GM18870 (cell line): ENCODE data around the gene VWA8.

Experiments used
- ATAC-seq: cut with Tn5 transposase; IDR thresholded peaks from one replicate; pipeline ENCODE4 v1.9.1; 2021; ENCODE audit warnings: moderate library complexity; ENCODE audit not compliant: unreplicated experiment

VWA8 gene

DNA sequence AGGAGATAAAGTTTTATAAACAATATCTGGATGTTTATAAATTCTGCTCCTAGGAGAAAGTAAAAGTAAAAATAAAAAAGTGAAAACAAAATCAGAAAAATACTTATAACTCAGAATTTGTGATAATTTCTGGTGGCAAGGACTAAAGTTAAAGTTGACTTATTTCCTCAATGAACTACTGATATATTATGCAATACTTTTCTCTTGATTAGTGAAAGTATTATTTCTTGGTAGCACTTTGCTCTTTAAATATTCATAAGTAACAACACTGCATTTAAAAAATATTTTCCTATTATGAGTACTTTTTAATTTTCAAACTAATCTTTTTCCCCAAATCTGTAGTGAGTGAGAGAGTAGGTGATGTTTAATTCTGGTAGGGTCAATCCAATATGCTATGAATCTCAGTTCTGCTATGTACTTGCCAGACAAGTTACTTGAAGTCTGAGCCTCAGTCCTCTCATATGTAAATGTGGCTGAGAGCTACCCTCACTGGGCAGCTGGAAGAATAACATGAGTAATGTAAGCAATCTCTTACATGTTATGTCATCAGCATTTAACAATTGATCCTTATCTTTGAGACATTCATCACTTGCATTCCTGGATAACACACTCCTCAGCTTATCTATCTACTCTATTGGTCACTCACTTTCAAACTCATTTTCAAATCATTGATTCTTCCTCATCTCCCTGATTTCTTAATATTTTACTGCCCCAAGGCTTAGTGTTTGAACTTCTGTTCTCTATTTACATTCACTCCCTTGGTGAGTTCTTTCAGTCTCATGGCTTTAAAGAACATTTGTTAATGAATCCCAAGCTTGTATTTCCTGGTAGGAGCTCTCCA, 264.5 kb downstream of the VWA8 start:
- no peak for ATAC-seq

DNA sequence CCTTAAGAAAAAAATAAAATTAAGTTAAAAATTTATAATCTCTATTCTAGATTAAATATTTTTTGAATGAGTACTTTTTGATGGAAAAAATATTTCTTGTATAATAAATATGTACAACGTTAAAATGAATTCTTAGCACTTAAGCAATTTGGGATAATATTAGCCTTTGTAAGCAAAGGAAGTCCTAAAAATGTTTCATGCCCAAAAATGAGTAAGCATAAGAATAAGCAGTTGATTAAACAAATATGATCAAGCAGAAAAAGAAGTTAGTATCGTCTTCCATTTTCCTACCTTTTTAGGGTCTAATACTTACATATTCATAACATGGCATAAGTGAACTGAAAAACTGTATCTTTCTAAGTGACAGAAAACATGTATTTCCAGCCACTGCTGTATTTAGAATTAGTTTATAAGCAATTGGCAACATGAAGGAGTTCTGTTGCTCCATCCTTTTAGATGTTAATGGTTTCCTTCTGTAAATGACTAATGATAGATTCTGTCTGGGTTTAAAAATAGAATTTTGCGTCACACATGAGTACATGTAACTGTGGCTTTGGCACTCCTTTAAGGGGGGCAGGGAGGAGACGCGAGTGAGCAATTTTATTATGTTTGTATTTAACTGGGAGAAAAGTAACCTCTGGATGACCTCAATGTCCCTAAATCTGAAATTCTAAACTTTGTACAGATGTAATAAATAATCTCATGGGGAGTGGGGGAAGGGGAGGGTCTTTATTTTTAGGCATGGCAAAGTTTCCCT, 266.2 kb downstream of the VWA8 start:
- no peak for ATAC-seq

DNA sequence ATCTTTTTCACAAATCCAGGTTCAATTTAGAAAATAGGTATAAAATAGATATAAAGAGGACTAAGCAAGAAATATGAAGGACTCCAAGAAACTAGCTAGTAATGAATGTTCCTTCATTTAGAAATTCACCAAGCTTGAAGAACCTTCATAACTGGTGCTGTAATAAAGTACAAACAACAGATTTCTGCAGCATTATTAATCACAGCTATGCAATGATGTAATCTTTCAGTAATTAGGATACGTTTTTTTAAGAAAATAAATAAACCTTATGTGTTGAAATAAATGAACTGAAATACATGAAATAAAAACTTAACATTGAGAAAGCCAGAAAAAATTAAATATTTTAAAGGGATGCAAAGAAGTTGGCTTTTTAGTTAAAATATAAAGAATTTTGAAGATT, 267.5 kb downstream of the VWA8 start:
- no peak for ATAC-seq

DNA sequence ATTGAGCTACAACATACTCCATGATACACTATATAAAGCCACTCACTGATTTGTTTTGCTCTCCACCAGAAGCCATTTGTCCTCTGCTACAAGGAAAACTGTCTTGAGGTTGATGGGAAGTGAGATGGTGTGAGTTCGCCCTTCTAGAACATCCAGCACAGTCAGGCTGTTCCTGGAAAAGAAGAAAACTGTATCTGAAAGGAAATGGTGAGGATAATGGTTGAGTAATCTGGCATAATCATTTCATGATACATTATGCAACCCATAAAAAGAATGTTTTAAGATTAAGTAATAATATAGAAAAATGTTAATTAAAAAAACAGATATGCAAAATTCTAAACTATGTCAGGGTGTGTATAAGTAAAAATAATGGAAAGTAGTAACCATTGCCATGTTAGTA, 269.6 kb downstream of the VWA8 start:
- no peak for ATAC-seq

DNA sequence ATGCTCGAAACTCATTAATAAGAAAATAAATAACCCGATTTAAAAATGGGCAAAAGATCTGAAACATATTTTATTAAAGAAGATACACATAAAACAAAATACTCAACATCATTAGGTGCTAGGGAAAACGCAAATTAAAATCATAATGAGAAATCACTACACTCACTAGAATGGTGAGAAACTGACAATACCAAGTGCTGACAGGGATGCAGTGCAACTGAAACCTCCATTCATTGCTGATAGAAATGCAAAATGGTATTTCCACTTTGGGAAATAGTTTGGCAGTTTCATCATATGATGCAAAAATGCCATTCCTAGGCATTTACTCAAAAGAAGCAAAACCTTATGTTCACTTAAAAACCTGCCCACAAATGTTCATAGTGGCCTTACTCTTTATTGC, 278.1 kb downstream of the VWA8 start:
- ATAC-seq, result no peak

DNA sequence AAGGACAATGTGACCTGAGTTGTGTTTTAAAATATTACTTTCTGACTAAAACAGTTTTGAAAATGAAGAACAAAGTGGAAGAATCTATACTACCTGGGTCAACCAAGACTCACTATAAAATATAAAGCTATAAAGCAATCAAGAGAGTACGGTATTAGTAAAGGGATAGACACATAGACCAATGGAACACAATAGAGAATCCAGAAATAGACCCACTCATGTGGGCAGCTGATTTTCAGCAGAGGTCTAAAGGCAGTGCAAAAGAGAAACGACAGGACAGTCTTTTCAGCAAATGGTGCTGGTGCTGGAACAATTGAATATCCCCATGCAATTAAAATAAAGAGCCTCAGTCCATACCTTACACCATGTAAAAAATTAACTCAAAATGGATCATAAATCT, 278.9 kb downstream of the VWA8 start:
- ATAC-seq, result no peak

DNA sequence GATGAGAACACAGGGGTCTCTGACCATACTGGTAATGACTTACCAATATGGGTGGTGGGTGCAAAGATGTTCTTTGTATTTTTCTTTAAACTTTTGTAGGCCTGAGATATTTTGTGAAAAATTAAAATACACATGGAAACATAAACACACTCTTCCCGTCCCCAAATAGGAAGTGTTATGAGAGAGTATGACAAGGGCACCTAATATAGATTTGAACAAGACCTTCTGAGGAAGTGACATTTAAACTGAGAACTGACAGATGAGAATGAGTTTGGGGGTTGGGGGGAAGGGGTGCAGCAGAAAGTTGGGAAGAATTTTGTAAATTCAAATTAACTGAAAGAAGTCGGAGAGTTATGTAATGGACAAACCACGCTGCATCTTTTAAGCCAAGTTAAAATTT, 279.3 kb downstream of the VWA8 start:
- no peak for ATAC-seq

DNA sequence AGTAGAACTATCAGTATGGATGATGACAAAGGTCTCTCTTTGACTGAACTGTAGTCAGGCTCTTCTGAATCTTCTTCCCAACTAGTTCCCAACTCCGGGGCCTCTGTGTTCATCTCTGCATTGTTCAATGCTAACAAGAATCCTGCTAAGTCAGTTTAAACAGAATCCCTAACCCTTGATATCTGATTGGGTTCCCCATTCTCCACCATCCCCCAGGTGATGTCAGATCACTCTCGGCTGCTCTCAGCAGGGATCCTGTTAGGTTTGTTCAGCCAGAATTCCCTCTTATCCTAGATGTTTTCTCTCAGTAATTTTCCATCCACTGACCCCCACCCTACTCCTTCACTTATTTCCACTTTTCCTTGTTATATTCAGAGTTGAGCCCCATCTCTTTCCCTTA, 280.0 kb downstream of the VWA8 start:
- ATAC-seq, result no peak

DNA sequence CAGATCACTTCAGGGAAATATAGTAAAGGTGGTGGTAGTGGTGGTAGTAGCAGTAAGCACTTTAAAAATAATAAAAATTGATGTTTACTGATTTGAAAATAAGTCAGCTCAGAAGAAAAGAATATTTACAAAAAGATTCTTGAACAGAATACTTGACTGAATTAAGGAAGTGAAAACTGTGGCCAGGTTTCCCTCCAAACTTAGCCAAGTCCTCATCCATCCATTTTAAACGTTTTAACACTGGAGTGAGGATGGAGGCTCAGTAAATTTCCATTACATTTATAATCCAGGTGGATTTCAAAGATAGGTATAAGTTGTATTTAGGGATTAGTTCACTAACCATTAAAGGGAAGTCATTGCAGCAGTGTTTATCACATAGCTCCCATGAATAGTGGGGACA, 282.1 kb downstream of the VWA8 start:
- no peak for ATAC-seq

DNA sequence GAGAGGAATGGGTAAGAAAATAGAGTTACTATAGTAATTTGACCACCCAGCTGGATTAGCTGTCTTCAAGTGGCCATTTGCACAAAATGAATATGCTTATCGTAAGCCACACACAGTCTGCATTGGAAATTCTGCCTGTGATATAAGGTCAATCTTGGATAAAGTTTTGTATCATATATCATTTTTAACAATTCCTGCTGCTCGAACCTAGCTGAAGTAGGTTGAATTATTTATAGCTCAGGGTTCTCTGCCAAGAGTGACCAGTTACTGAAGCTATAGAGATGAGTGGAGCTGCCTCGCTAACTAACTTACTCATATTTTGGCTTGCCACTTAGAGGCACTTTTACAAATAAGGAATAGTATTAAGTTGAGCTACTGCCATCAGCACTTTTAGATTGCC, 282.7 kb downstream of the VWA8 start:
- ATAC-seq, result no peak

DNA sequence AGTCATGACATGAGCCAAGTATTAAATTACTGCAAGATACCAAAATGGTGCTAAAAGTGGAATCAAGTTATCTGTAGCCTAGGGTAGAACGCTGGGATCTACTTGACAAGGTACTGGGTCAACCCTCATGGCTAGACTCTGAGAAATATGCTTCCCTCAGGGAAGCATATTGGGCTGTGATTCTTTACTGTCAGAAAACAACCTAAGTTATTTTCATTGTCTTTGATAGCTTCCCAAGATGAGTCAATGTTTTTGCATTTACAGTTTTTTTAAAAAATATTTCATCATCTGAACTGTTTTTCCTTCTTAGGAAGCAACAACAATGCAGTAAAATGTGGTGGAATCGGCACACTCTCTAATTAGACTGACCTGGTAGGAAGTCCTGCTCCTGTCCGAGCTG, 285.6 kb downstream of the VWA8 start:
- no peak for ATAC-seq

DNA sequence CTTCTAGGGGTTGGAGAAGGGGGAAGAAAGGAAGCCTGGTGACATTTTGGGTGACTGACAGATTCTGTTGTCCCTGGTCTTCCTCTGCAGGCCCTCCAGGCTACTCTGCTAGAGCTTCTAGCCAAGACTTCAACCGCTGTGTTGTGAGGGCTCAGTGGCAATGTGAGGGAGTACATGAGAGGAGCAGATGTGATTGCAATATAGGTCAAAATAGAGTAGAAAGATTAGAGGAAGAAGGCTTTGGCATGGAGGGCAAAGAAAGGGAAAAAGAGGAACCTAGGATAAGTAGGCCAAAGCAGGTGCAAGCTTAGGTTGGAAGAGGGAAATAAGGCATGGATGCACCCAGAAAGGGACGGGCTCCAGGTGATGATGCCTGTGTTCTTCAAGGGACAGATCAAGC, 286.7 kb downstream of the VWA8 start:
- ATAC-seq, result no peak

DNA sequence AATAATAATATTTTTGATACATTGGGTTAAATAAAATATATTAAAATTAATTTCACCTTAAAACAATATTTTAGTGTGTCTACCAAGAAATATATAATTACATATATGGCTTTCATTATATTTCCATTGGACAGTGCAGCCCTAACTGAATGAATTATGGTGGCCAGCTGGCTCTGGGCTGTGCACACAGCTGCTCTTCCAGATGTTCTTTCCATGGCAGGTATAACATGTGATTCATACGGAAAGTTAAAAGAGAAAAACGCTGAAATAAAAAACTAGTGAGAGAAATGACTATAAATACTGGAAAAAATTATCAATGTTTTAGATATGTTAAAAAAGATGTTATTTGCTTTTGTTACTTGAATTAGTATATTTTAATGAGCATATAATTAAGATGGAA, 287.3 kb downstream of the VWA8 start:
- no peak for ATAC-seq

DNA sequence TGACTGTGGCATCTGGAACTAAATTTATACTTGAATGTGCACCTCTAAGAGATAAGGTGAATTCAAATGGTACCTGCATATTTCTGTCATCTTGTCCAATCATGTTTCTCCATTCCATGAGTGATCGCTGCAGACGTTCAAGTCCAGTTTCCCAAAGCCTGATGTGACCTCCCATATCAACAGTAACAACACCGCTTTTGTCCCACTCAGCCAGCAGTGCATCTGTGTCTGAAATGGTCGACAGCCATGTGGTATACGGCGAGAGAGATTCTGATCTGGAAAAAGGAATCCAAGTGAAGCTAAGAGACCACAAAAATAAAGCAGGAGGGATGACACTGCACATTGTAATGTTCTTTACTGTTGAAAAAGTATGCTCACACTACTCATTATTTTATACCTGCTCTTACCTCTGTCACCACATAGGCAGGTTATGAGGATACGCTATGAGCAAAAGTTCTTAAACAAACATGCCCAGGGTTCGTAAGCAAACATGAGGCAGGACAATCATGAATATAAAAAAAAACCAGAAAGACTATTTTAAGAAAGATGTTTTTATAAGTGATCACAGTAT, 290.0 kb downstream of the VWA8 start:
- no peak for ATAC-seq

DNA sequence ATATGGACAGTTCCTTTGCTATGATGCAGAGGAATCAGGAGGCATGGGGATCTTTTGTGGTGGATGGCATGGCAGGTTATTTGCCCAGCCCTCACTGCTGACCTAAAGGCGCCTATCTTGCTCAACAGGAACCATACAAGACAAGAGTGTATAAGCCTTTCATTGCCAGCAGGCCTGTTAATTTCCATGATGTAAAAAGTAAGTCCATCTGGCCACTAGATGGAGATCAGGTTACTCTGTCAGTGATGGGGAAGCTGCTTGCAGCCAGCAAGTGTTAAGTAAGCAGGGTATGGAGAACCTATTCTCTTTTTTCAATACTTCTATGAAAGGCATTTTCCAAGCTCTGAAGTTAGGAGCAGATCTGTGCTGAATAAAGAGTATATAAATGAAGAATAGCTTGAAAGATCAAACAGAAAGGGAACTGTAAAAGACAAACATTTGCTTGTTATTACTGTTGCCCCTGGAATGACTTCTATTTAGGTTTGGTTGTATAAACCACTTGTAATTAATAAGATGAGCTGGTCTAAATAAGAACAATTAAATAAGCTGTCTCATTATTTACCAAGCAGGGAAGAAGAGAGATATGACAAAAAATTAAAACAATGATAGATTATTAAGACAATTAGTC, 292.7 kb downstream of the VWA8 start:
- peak; percentile 90 for ATAC-seq

DNA sequence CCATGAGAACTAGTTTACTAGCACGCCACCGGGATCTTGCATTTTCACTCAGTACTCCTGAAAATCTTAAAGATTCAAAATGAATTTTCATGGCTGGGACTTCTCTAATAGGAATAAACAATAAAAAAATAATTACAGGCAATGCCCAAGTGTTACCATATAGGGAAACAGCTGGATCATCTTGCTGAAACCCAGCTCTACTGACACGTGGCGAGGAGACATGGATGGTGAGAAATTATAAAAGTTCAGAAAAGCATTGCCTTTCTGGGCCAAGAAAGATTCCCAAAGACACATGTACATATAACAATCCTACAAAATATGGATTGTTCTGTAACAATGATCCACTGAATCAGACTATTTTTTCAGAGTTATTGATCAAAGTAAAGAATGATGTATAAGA, 294.3 kb downstream of the VWA8 start:
- no peak for ATAC-seq

DNA sequence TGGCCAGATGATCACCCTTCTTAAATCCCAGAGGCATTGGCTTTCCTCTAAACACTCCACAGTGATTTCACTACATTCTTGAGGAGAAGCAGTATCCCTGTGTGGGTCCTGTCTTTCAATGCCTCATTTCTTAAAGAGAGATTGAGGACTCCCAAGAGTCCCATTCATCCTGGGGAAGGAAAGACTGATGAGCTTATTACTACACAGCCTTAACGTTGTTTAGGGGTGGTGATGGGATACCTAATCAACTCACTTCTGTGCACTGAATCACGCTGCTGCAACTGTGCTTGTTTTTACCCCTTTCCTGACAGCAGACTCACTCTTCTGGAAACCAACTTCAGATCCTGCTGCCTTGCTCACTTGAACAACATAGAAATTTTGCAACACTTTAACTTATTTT, 300.5 kb downstream of the VWA8 start:
- no peak for ATAC-seq

DNA sequence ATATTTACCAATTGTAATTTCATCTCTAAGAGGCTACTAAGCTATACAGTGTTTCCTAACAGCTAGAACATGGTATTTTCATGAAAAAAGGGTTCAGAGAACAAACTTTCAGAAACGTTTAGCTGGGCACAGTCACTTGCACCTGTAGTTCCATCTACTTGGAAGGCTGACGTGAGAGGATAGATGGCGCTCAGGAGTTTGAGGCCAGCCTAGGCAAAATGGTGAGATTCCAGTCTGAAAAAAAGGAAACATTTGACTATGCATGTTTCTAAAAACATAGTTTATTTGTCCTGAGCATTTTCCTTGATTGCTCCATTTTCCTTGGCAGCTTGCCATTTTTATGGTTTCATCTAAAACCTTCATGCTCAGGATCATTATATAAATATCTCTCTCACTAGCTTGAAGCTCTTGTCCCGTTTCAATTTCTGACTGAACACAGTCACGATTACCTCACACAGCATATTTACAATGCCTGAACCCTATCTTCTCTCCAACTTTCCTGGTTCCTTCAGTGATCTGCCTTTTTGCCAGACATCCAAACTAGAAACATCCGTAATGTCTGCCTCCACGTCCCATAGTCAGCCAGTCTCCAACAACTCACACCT, 302.8 kb downstream of the VWA8 start:
- no peak for ATAC-seq

DNA sequence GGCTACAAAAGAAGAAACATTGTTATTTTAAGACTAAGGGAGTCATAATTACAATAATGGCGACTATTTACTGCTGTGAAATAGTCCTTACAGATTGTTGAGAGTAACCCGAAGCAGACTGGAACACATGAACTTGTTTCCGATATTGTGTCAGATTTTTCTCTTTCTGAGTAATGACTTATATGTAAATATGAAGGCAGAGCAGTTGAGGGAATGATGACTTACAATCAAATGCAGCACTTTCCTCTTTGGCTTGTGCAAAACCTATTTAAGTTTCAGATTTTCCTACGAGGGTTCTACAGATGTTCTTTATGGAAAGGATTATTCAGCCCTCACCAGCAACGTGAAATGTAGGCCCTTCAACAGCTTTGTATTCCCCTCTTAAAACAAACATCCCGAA, 304.9 kb downstream of the VWA8 start:
- ATAC-seq, result no peak

DNA sequence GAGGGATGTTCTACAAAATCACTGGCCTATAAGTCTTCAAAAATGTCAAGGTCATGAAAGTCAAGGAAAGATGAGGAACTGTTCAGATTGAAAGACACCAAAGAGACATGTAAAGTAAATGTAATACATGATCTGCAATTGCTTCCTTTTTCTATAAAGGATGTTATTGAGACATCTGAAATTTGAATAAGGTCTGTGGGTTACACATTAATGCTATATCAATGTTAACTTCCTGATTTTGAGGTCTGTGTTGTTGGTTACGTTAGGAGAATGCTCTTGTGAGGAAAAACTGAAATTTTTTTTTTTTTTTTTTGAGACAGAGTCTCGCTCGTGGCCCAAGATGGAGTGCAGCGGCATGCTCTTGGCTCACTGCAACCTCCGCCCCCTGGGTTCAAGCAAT, 306.1 kb downstream of the VWA8 start:
- no peak for ATAC-seq

DNA sequence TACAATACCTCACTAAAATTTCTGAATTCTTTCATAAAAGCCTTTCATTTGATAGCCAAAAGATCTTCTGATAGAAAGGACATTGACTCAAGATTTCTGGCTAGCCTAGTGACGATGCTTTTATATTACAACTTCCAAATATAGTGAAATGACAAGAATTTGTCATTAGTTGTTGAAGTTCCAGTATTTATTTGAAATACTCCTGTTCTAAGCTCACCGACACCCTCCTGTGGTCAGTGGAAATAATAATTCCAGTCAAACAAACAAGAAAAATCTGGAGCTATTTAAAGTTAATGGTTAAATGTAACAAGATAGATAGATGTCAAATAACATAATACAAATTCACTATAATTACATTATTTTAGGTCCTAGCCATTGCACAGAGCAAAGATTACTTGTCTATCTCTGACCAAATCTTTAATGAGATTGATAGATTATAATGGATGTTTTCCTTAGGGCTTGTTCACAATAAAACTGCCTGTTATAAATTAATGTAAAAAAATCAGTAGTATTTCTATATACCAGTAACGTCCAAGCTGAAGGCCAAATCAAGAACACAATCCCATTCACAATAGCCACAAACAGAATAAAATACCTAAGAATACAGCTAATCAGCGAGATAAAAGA, 308.1 kb downstream of the VWA8 start:
- no peak for ATAC-seq
